ENCODE measurements around the gene NPTXR. TPM values are rescaled to one million over a fixed set of nuclear protein-coding genes. Genes with fewer than 3 reads are reported as not detected.

Gene NPTXR
- total and polyA plus RNA-seq, 2 donors (not counting 3 experiments of a cell fraction or from before 2014, with no cell fraction given): 0.37 to 0.73 TPM

GRCh38 chr22:38866024-38866398, 22.2 kb upstream of the NPTXR start:
- no peaks in the 10 kb centered on the region for H3K9me1 ChIP-seq (replicated peaks; ENCODE audit: control insufficient read depth, extremely low read depth, insufficient read depth, low read length)
- dilution Hi-C loops (cut with MboI; ENCODE audit: extremely low pct_ligation_motif_present, low sequenced_read_pairs): no loop called here
- DNase-seq (ENCODE audit: low read depth, low spot score) (no peak), FAIRE-seq (no peak)
- no peak overlapping the region for H3K4me3 ChIP-seq (replicated peaks in 1 of 3; ENCODE audit: insufficient read depth in 1 of 3, low read depth in 1 of 3, low read length in 3 of 3)
- no TSS peak for BruUV-seq (replicated peaks)
- H4K20me1 ChIP-seq (replicated peaks; ENCODE audit: control insufficient read depth, extremely low read depth, insufficient read depth, low read length): no peaks in the 10 kb centered on the region
- peaks cover 15% of the 10 kb centered on the region for H3K79me2 ChIP-seq (ENCODE audit: control insufficient read depth, insufficient read depth, low read length)
- H3K27me3 ChIP-seq (ENCODE audit: control insufficient read depth in 2 of 2, insufficient read depth in 2 of 2, low read length in 2 of 2): no peaks in the 10 kb centered on the region
- intact Hi-C loops (cut with micrococcal nuclease): no loop called here
- H3K36me3 ChIP-seq (ENCODE audit: control insufficient read depth in 2 of 2, extremely low read depth in 1 of 2, insufficient read depth in 2 of 2, low read length in 2 of 2): peaks cover 3 to 5% of the 10 kb centered on the region in 2 experiments
- TF ChIP-seq GATA2 (IDR thresholded peaks at IDR 0.05; ENCODE audit: insufficient read depth, insufficient read length, low read depth, low read length): no peak
- no peak overlapping the region for H2AFZ ChIP-seq (ENCODE audit: low read depth, low read length)
- no peak overlapping the region for H3K27ac ChIP-seq (ENCODE audit: insufficient read depth, low read depth, low read length)
- ChIA-PET CTCF (interaction anchor here (6.3 kb wide), 1 partner anchor 97 kb away, joined by 63 read pairs; no protein-coding TSS in a partner anchor), POLR2A (no interaction called here)
- H3K9ac ChIP-seq (replicated peaks; ENCODE audit: extremely low read depth, insufficient read depth, low read length): no peak overlapping the region
- no peak overlapping the region for H3K4me2 ChIP-seq (ENCODE audit: insufficient read depth, low read length)
- H3K4me1 ChIP-seq (ENCODE audit: control insufficient read depth, extremely low read depth, insufficient read depth, low read length): peaks cover 29% of the 10 kb centered on the region
- H3K9me3 ChIP-seq (replicated peaks; ENCODE audit: control insufficient read depth, insufficient read depth, low read length): no peaks in the 10 kb centered on the region

GRCh38 chr22:38865201-38866023, 21.6 kb upstream of the NPTXR start:
- FAIRE-seq: peak; percentile 31

More at GRCh38 chr22:38865201-38866023, 21.6 kb upstream of the NPTXR start:
- no TSS peak for BruUV-seq (replicated peaks)
- intact Hi-C loops (cut with micrococcal nuclease) (no loop called here), dilution Hi-C loops (cut with MboI; ENCODE audit: extremely low pct_ligation_motif_present, low sequenced_read_pairs) (no loop called here)
- TF ChIP-seq EZH2 (IDR thresholded peaks at IDR 0.05; ENCODE audit: borderline replicate concordance, low read depth, low read length, severe bottlenecking) (no peak), CTCF (IDR thresholded peaks at IDR 0.05; ENCODE audit: extremely low read depth in 1 of 2, insufficient read depth in 1 of 2, low read depth in 1 of 2, low read length in 2 of 2) (no peak), GATA2 (IDR thresholded peaks at IDR 0.05; ENCODE audit: insufficient read depth, insufficient read length, low read depth, low read length) (no peak), MYC (IDR thresholded peaks at IDR 0.05; ENCODE audit: low read depth, low read length) (no peak), FOS (IDR thresholded peaks at IDR 0.05; ENCODE audit: borderline replicate concordance, insufficient read depth, low read length) (no peak), POLR2A (IDR thresholded peaks at IDR 0.05; ENCODE audit: low read depth, low read length) (no peak), POLR2AphosphoS5 (IDR thresholded peaks at IDR 0.05; ENCODE audit: insufficient read depth, low read depth, low read length) (no peak), JUN (IDR thresholded peaks at IDR 0.05; ENCODE audit: borderline replicate concordance, insufficient read depth, insufficient read length, low read depth) (no peak), MAX (IDR thresholded peaks at IDR 0.05; ENCODE audit: insufficient read depth, insufficient read length) (no peak)
- no peaks in the 10 kb centered on the region for H3K9me1 ChIP-seq (replicated peaks; ENCODE audit: control insufficient read depth, extremely low read depth, insufficient read depth, low read length)
- no peaks in the 10 kb centered on the region for H3K27me3 ChIP-seq (ENCODE audit: control insufficient read depth in 2 of 2, insufficient read depth in 2 of 2, low read length in 2 of 2)
- H4K20me1 ChIP-seq (replicated peaks; ENCODE audit: control insufficient read depth, extremely low read depth, insufficient read depth, low read length): no peaks in the 10 kb centered on the region
- no peak overlapping the region for H3K9ac ChIP-seq (replicated peaks; ENCODE audit: extremely low read depth, insufficient read depth, low read length)
- H3K4me1 ChIP-seq (ENCODE audit: control insufficient read depth, extremely low read depth, insufficient read depth, low read length): peaks cover 23% of the 10 kb centered on the region
- no peak overlapping the region for H3K4me3 ChIP-seq (replicated peaks in 1 of 3; ENCODE audit: insufficient read depth in 1 of 3, low read depth in 1 of 3, low read length in 3 of 3)
- no peak overlapping the region for H2AFZ ChIP-seq (ENCODE audit: low read depth, low read length)
- no peak for DNase-seq (ENCODE audit: low read depth, low spot score)
- H3K9me3 ChIP-seq (replicated peaks; ENCODE audit: control insufficient read depth, insufficient read depth, low read length): no peaks in the 10 kb centered on the region
- ChIA-PET POLR2A (no interaction called here), CTCF (interaction anchor here (1.1 to 6.3 kb wide), 2 partner anchors 13 to 97 kb away, joined by 3 to 63 read pairs; no protein-coding TSS in a partner anchor)
- peaks cover 9% of the 10 kb centered on the region for H3K79me2 ChIP-seq (ENCODE audit: control insufficient read depth, insufficient read depth, low read length)
- H3K4me2 ChIP-seq (ENCODE audit: insufficient read depth, low read length): no peak overlapping the region
- no peak overlapping the region for H3K27ac ChIP-seq (ENCODE audit: insufficient read depth, low read depth, low read length)
- H3K36me3 ChIP-seq (ENCODE audit: control insufficient read depth in 2 of 2, extremely low read depth in 1 of 2, insufficient read depth in 2 of 2, low read length in 2 of 2): peaks cover 3 to 5% of the 10 kb centered on the region in 2 experiments
